GM18508 (cell line): ENCODE data around the gene OGDHL.

Source experiments
- ATAC-seq: cut with Tn5 transposase; IDR thresholded peaks from one replicate; pipeline ENCODE4 v1.9.1; 2021; ENCODE audit warnings: moderate number of reproducible peaks; ENCODE audit not compliant: insufficient read depth, unreplicated experiment

Gene OGDHL

DNA sequence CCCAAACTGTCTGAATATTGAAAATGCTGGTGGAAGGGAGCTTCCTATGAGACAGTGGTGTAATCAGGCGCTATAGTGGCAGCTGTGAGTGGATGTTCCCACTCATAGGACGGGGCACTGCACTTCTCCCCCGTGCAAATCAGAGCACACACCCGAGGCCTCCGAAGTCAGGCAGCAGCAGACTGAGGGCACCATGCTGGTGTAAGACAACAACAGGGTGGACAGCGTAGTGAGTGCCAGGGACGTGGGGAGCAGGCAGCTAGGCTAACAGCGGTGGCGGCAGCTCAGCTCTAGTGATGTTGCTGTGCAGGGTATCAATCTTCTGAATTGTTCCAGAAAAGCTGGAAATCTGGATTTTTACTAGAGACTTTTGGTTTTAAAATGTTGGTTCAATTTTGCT lies 63.4 kb downstream of the OGDHL start:
- ATAC-seq = no peak

DNA sequence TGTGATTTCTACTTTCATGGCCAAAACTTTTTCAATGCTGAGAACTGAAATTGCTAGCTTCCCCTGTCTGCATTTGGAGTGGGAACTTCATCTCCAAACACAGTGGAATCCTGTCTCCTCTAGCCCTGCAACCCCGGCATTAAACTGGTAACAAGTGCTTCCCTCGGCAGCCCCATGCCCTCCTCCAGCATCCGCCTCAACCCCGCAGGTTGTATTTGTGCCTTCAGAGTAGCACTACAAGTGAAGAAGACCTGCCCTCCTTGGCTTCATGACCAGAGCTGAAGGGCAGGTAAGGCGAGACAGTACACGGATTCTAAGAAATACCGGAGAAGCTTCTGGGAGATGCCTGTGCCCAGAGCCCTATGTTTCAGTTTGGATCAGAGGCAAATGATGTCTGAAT lies 65.8 kb downstream of the OGDHL start:
- no peak for ATAC-seq

GRCh38 chr10:49694466-49694865 lies 67.7 kb downstream of the OGDHL start:
- ATAC-seq = no peak

- ATAC-seq = no peak
Measured at GRCh38 chr10:49691588-49691987, 70.5 kb downstream of the OGDHL start.

- no peak for ATAC-seq
Measured at GRCh38 chr10:49690698-49691356, 71.3 kb downstream of the OGDHL start.

GRCh38 chr10:49689882-49690510 lies 72.1 kb downstream of the OGDHL start:
- no peak for ATAC-seq

- ATAC-seq = no peak
Measured at GRCh38 chr10:49688920-49689319, 73.2 kb downstream of the OGDHL start.

- no peak for ATAC-seq
Measured at GRCh38 chr10:49688261-49688846, 73.8 kb downstream of the OGDHL start.

DNA sequence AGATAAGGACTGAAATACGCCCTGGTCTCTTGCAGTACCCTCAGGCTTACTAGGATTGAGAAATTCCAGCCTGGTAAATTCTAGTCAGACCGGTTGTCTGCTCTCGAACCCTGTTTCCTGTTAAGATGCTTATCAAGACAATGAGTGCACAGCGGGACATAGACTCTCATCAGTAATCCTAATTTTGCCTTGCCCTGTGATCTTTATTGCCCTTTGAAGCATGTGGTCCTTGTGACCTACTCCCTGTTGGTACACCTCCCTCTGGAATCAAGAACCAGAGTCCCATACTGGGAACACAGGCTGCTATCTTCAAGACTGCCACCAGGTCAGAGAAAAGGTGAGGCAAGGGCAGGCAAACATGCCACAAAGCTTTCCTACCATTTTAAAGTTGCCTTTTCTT lies 75.5 kb downstream of the OGDHL start:
- no peak for ATAC-seq
